Astrocyte (in vitro differentiated cells and primary cell): ENCODE results near the gene MRPL42.

Source experiments
- CTCF ChIP-seq: IDR thresholded peaks from 2 replicates; pipeline ENCODE4 v1.5.1; 2011; ENCODE audit warnings: low read depth, mild to moderate bottlenecking, inconsistent platforms, low read length, moderate library complexity; ENCODE audit not compliant: insufficient read depth
- EZH2 ChIP-seq: IDR thresholded peaks from 2 replicates; pipeline ENCODE4 v1.6.1; 2012; ENCODE audit warnings: mild to moderate bottlenecking, low read length, inconsistent platforms; ENCODE audit not compliant: insufficient read depth

GRCh38 chr12:93563807-93564538 is 96.7 kb downstream of the MRPL42 start:
- peak; percentile 26 for TF ChIP-seq CTCF
- no peak for TF ChIP-seq EZH2
